WTC11 (cell line): ENCODE measurements around the gene KLHL35. TPM values are rescaled to one million over a fixed set of nuclear protein-coding genes. Genes with fewer than 3 reads are reported as not detected.
A peak's percentile ranks its signal among the peaks of the same experiment; 100 is the strongest.

Experiments
- ATAC-seq: fragments of 200-7000 bp; cut with Tn5 transposase; 2 replicates; pipeline ENCODE4 v1.10.0; 2021; ENCODE audit warnings: mild to moderate bottlenecking, moderate library complexity
- CTCF ChIA-PET: fragments of 300-600 bp; sonication (Branson Sonifier 250); formaldehyde crosslinking; loops from one replicate; lab custom pipeline; 2021; ENCODE audit warnings: antibody characterized with exemption; lab: Charles Lee
- POLR2A ChIA-PET: fragments of 350-600 bp; sonication (Branson Sonifier 250); formaldehyde crosslinking; loops from one replicate; lab custom pipeline; 2021; ENCODE audit warnings: antibody characterized with exemption; lab: Charles Lee
- DNase-seq: peaks from one replicate; pipeline ENCODE4 v3.0.0; 2021; ENCODE audit warnings: low spot score
- H3K27ac Mint-ChIP-seq: 2 replicates; pipeline ENCODE4 v1.8.0; 2021; ENCODE audit warnings: mixed read lengths
- H3K27me3 Mint-ChIP-seq: 2 replicates; pipeline ENCODE4 v1.8.0; 2021; ENCODE audit warnings: low read depth, mild to moderate bottlenecking, moderate library complexity, mixed read lengths
- H3K36me3 Mint-ChIP-seq: 2 replicates; pipeline ENCODE4 v1.8.0; 2021; ENCODE audit warnings: mixed read lengths
- H3K4me1 Mint-ChIP-seq: 2 replicates; pipeline ENCODE4 v1.8.0; 2022; ENCODE audit warnings: mixed read lengths
- H3K4me3 Mint-ChIP-seq: 2 replicates; pipeline ENCODE4 v1.8.0; 2021; ENCODE audit warnings: mild to moderate bottlenecking, moderate library complexity, mixed read lengths
- H3K9me3 Mint-ChIP-seq: 2 replicates; pipeline ENCODE4 v1.8.0; 2021; ENCODE audit warnings: mixed read lengths
- ESRRA ChIP-seq: sonication (generic); formaldehyde crosslinking; IDR thresholded peaks from 2 replicates; pipeline ENCODE4 v1.8.1; 2022; ENCODE audit warnings: mild to moderate bottlenecking, missing genetic modification reagents, borderline replicate concordance
- ETV6 ChIP-seq: sonication (generic); formaldehyde crosslinking; IDR thresholded peaks from 2 replicates; pipeline ENCODE4 v1.8.1; 2022; ENCODE audit warnings: mild to moderate bottlenecking, missing genetic modification reagents
- GRHL2 ChIP-seq: fragments of 250-450 bp; sonication (Bioruptor Pico); IDR thresholded peaks from 2 replicates; pipeline ENCODE4 v1.8.0; 2022; ENCODE audit warnings: mild to moderate bottlenecking, moderate library complexity; ENCODE audit not compliant: insufficient replicate concordance, severe bottlenecking
- GTF2I ChIP-seq: fragments of 250-450 bp; sonication (Bioruptor Pico); conservative IDR thresholded peaks from 2 replicates; pipeline ENCODE4 v1.4.0; 2021; ENCODE audit warnings: mild to moderate bottlenecking
- JAZF1 ChIP-seq: fragments of 250-450 bp; sonication (Bioruptor Pico); IDR thresholded peaks from 2 replicates; pipeline ENCODE4 v1.9.0; 2021; ENCODE audit warnings: moderate library complexity, mild to moderate bottlenecking, inconsistent platforms
- JUN ChIP-seq: sonication (generic); formaldehyde crosslinking; IDR thresholded peaks from 2 replicates; pipeline ENCODE4 v1.8.0; 2023; ENCODE audit warnings: mild to moderate bottlenecking, missing genetic modification reagents
- RORB ChIP-seq: fragments of 250-450 bp; sonication (Bioruptor Pico); IDR thresholded peaks from 2 replicates; pipeline ENCODE4 v1.9.0; 2021; ENCODE audit warnings: mild to moderate bottlenecking
- ZNF232 ChIP-seq: sonication (generic); formaldehyde crosslinking; IDR thresholded peaks from 2 replicates; pipeline ENCODE4 v1.8.0; 2022; ENCODE audit warnings: mild to moderate bottlenecking, missing genetic modification reagents
- ZNF263 ChIP-seq: sonication (generic); formaldehyde crosslinking; IDR thresholded peaks from 2 replicates; pipeline ENCODE4 v1.8.1; 2022; ENCODE audit warnings: low read depth, mild to moderate bottlenecking, moderate library complexity, missing genetic modification reagents
- total RNA-seq: library from RNA; stranded (reverse); gene quantifications from 3 replicates; pipeline ENCODE4 v1.2.3, GENCODE V29; 2021
- TF ChIP-seq, protein P1 (sequence below): fragments of 250-450 bp; sonication (Bioruptor Pico); IDR thresholded peaks from 2 replicates; pipeline ENCODE4 v2.1.2; 2022; ENCODE audit warnings: mild to moderate bottlenecking, moderate library complexity
- TF ChIP-seq, protein P2 (sequence below): sonication (generic); formaldehyde crosslinking; IDR thresholded peaks from 2 replicates; pipeline ENCODE4 v1.8.0; 2022; ENCODE audit warnings: mild to moderate bottlenecking, missing genetic modification reagents
- TF ChIP-seq, protein P3 (sequence below): sonication (generic); formaldehyde crosslinking; IDR thresholded peaks from 2 replicates; pipeline ENCODE4 v1.8.0; 2023; ENCODE audit warnings: missing genetic modification reagents, mild to moderate bottlenecking, borderline replicate concordance
- TF ChIP-seq, protein P4 (sequence below): sonication (generic); formaldehyde crosslinking; IDR thresholded peaks from 2 replicates; pipeline ENCODE4 v1.8.1; 2022; ENCODE audit warnings: mild to moderate bottlenecking, missing genetic modification reagents, moderate library complexity, borderline replicate concordance
- TF ChIP-seq, protein P5 (sequence below): sonication (generic); formaldehyde crosslinking; IDR thresholded peaks from 2 replicates; pipeline ENCODE4 v1.8.0; 2023; ENCODE audit warnings: mild to moderate bottlenecking, missing genetic modification reagents
- TF ChIP-seq, protein P6 (sequence below): fragments of 250-450 bp; sonication (Bioruptor Pico); IDR thresholded peaks from 2 replicates; pipeline ENCODE4 v1.9.0; 2021; ENCODE audit warnings: mild to moderate bottlenecking, borderline replicate concordance

The KLHL35 gene
- total RNA-seq, 1 experiment from 2014 or later = 0.22 TPM

DNA sequence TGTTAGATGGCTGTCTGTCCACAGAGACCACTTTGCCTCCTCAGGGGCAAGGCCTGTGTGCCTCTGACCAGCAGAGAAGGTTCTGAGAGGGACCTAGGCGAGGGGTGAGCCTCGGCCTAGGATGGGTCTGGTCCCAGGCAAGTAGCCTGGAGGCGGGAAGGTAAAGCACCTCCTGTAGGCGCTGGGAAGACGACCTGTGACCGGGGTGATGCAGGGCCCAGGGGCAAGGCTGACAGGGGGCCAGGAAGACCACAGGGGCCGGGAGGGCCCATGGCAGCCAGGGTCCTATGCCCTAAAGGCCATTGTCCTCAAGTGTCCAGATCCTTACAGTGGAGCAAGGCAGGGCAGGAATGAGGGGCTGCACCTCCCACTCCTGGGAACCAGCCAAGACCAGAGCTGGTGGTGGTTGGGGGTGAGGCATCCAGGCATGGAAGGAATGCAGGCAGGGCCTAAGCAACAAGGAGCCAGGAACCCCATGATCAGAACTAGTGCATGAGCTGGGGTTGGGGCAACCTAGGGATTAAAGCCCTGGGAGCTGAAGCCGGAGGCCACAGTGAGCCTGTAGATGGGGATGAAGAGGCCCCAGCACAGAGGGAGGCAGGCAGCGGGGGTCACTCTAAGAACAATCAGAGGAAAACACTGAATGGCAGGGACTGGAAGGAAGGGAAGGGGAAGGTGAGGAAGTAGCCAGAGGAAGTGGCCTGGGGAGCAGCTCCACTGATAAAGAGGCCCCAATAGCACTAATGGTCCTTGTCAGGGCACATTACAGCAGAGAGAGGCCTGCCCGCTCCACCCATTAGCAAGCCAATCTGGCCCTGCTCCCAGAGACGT is 32.9 kb upstream of the KLHL35 start:
- POLR2A ChIA-PET = no interaction called here
- TF ChIP-seq, protein P1, sequence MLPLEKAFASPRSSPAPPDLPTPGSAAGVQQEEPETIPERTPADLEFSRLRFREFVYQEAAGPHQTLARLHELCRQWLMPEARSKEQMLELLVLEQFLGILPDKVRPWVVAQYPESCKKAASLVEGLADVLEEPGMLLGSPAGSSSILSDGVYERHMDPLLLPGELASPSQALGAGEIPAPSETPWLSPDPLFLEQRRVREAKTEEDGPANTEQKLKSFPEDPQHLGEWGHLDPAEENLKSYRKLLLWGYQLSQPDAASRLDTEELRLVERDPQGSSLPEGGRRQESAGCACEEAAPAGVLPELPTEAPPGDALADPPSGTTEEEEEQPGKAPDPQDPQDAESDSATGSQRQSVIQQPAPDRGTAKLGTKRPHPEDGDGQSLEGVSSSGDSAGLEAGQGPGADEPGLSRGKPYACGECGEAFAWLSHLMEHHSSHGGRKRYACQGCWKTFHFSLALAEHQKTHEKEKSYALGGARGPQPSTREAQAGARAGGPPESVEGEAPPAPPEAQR (CRISPR knock-in tag) = no peak
- TF ChIP-seq JAZF1 (CRISPR knock-in tag) (no peak), GTF2I (CRISPR knock-in tag) (no peak), JUN (no peak), ZNF232 (CRISPR knock-in tag) (no peak), ZNF263 (CRISPR knock-in tag) (no peak), ETV6 (peak; percentile 80), RORB (CRISPR knock-in tag) (no peak), ESRRA (no peak), GRHL2 (CRISPR knock-in tag) (no peak)
- TF ChIP-seq, protein P2, sequence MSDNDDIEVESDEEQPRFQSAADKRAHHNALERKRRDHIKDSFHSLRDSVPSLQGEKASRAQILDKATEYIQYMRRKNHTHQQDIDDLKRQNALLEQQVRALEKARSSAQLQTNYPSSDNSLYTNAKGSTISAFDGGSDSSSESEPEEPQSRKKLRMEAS (CRISPR knock-in tag) = no peak
- TF ChIP-seq, protein P3, sequence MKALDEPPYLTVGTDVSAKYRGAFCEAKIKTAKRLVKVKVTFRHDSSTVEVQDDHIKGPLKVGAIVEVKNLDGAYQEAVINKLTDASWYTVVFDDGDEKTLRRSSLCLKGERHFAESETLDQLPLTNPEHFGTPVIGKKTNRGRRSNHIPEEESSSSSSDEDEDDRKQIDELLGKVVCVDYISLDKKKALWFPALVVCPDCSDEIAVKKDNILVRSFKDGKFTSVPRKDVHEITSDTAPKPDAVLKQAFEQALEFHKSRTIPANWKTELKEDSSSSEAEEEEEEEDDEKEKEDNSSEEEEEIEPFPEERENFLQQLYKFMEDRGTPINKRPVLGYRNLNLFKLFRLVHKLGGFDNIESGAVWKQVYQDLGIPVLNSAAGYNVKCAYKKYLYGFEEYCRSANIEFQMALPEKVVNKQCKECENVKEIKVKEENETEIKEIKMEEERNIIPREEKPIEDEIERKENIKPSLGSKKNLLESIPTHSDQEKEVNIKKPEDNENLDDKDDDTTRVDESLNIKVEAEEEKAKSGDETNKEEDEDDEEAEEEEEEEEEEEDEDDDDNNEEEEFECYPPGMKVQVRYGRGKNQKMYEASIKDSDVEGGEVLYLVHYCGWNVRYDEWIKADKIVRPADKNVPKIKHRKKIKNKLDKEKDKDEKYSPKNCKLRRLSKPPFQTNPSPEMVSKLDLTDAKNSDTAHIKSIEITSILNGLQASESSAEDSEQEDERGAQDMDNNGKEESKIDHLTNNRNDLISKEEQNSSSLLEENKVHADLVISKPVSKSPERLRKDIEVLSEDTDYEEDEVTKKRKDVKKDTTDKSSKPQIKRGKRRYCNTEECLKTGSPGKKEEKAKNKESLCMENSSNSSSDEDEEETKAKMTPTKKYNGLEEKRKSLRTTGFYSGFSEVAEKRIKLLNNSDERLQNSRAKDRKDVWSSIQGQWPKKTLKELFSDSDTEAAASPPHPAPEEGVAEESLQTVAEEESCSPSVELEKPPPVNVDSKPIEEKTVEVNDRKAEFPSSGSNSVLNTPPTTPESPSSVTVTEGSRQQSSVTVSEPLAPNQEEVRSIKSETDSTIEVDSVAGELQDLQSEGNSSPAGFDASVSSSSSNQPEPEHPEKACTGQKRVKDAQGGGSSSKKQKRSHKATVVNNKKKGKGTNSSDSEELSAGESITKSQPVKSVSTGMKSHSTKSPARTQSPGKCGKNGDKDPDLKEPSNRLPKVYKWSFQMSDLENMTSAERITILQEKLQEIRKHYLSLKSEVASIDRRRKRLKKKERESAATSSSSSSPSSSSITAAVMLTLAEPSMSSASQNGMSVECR (CRISPR knock-in tag) = 0 out of 2 replicates have a peak, but pooled peaks have one; percentile 33
- TF ChIP-seq, protein P4, sequence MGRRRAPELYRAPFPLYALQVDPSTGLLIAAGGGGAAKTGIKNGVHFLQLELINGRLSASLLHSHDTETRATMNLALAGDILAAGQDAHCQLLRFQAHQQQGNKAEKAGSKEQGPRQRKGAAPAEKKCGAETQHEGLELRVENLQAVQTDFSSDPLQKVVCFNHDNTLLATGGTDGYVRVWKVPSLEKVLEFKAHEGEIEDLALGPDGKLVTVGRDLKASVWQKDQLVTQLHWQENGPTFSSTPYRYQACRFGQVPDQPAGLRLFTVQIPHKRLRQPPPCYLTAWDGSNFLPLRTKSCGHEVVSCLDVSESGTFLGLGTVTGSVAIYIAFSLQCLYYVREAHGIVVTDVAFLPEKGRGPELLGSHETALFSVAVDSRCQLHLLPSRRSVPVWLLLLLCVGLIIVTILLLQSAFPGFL (CRISPR knock-in tag) = no peak
- TF ChIP-seq, protein P5, sequence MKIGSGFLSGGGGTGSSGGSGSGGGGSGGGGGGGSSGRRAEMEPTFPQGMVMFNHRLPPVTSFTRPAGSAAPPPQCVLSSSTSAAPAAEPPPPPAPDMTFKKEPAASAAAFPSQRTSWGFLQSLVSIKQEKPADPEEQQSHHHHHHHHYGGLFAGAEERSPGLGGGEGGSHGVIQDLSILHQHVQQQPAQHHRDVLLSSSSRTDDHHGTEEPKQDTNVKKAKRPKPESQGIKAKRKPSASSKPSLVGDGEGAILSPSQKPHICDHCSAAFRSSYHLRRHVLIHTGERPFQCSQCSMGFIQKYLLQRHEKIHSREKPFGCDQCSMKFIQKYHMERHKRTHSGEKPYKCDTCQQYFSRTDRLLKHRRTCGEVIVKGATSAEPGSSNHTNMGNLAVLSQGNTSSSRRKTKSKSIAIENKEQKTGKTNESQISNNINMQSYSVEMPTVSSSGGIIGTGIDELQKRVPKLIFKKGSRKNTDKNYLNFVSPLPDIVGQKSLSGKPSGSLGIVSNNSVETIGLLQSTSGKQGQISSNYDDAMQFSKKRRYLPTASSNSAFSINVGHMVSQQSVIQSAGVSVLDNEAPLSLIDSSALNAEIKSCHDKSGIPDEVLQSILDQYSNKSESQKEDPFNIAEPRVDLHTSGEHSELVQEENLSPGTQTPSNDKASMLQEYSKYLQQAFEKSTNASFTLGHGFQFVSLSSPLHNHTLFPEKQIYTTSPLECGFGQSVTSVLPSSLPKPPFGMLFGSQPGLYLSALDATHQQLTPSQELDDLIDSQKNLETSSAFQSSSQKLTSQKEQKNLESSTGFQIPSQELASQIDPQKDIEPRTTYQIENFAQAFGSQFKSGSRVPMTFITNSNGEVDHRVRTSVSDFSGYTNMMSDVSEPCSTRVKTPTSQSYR (CRISPR knock-in tag) = no peak
- TF ChIP-seq, protein P6, sequence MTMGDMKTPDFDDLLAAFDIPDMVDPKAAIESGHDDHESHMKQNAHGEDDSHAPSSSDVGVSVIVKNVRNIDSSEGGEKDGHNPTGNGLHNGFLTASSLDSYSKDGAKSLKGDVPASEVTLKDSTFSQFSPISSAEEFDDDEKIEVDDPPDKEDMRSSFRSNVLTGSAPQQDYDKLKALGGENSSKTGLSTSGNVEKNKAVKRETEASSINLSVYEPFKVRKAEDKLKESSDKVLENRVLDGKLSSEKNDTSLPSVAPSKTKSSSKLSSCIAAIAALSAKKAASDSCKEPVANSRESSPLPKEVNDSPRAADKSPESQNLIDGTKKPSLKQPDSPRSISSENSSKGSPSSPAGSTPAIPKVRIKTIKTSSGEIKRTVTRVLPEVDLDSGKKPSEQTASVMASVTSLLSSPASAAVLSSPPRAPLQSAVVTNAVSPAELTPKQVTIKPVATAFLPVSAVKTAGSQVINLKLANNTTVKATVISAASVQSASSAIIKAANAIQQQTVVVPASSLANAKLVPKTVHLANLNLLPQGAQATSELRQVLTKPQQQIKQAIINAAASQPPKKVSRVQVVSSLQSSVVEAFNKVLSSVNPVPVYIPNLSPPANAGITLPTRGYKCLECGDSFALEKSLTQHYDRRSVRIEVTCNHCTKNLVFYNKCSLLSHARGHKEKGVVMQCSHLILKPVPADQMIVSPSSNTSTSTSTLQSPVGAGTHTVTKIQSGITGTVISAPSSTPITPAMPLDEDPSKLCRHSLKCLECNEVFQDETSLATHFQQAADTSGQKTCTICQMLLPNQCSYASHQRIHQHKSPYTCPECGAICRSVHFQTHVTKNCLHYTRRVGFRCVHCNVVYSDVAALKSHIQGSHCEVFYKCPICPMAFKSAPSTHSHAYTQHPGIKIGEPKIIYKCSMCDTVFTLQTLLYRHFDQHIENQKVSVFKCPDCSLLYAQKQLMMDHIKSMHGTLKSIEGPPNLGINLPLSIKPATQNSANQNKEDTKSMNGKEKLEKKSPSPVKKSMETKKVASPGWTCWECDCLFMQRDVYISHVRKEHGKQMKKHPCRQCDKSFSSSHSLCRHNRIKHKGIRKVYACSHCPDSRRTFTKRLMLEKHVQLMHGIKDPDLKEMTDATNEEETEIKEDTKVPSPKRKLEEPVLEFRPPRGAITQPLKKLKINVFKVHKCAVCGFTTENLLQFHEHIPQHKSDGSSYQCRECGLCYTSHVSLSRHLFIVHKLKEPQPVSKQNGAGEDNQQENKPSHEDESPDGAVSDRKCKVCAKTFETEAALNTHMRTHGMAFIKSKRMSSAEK = no peak
- TF ChIP-seq, all 79 proteins: peak for 2
- Mint-ChIP-seq H3K9me3 (no peaks in the 10 kb centered on the region), H3K4me1 (peaks cover 48% of the 10 kb centered on the region), H3K4me3 (no peak overlapping the region), H3K27ac (peak overlapping the region; percentile 67; the same call in 1 of the 2 replicates), H3K27me3 (no peaks in the 10 kb centered on the region), H3K36me3 (no peaks in the 10 kb centered on the region)
- DNase-seq (no peak), ATAC-seq (peak; percentile 23)
- CTCF ChIA-PET = interaction anchor here (0.6 to 1.4 kb wide), 5 partner anchors 15 to 743 kb away, joined by 3 to 10 read pairs (median 3); no protein-coding TSS in a partner anchor
